Stimulated activated CD4-positive, alpha-beta T cell treated with anti-CD3 and anti-CD28 coated beads, Interleukin-1b, Interleukin-23, amount 100 ng/mL, for 48 hours (primary cell): ENCODE data around the gene MAPKAPK2.

Experiments used
- DNase-seq: peaks from one replicate; pipeline ENCODE4 v3.0.0-alpha.2; 2020

MAPKAPK2 gene

GRCh38 chr1:206685334-206685768, 646 bp downstream of the MAPKAPK2 start:
- DNase-seq: peak; percentile 46

GRCh38 chr1:206685769-206686477, 1.2 kb downstream of the MAPKAPK2 start:
- DNase-seq: peak; percentile 59

- no peak for DNase-seq
Measured at GRCh38 chr1:206686478-206687249, 2.0 kb downstream of the MAPKAPK2 start.

GRCh38 chr1:206687251-206687914, 2.7 kb downstream of the MAPKAPK2 start:
- no peak for DNase-seq

- DNase-seq: no peak
Measured at GRCh38 chr1:206687915-206688442, 3.3 kb downstream of the MAPKAPK2 start.

- DNase-seq: no peak
Measured at GRCh38 chr1:206690516-206690915, 5.8 kb downstream of the MAPKAPK2 start.

GRCh38 chr1:206691604-206692003, 6.9 kb downstream of the MAPKAPK2 start:
- no peak for DNase-seq

- DNase-seq: no peak
Measured at GRCh38 chr1:206693029-206693428, 8.3 kb downstream of the MAPKAPK2 start.

- DNase-seq: no peak
Measured at GRCh38 chr1:206693592-206693991, 8.9 kb downstream of the MAPKAPK2 start.

GRCh38 chr1:206694171-206695124, 9.7 kb downstream of the MAPKAPK2 start:
- no peak for DNase-seq

- DNase-seq: no peak
Measured at GRCh38 chr1:206695733-206696132, 11.0 kb downstream of the MAPKAPK2 start.

GRCh38 chr1:206696812-206697585, 12.3 kb downstream of the MAPKAPK2 start:
- DNase-seq: no peak

GRCh38 chr1:206698011-206698410, 13.3 kb downstream of the MAPKAPK2 start:
- no peak for DNase-seq

- no peak for DNase-seq
Measured at GRCh38 chr1:206699000-206699586, 14.4 kb downstream of the MAPKAPK2 start.

GRCh38 chr1:206699626-206700025, 14.9 kb downstream of the MAPKAPK2 start:
- no peak for DNase-seq

- DNase-seq: no peak
Measured at GRCh38 chr1:206700445-206701036, 15.8 kb downstream of the MAPKAPK2 start.

- no peak for DNase-seq
Measured at GRCh38 chr1:206702260-206702659, 17.6 kb downstream of the MAPKAPK2 start.

GRCh38 chr1:206702803-206703202, 18.1 kb downstream of the MAPKAPK2 start:
- no peak for DNase-seq

- DNase-seq: peak; percentile 53
Measured at GRCh38 chr1:206703661-206704060, 19.0 kb downstream of the MAPKAPK2 start.

GRCh38 chr1:206704226-206704625, 19.5 kb downstream of the MAPKAPK2 start:
- DNase-seq: no peak

GRCh38 chr1:206705191-206705590, 20.5 kb downstream of the MAPKAPK2 start:
- no peak for DNase-seq
